Measurements from ENCODE around the gene C5AR2.
"Not testable (repeated sequence)": the region's sequence is repeated elsewhere in the genome, so short reads cannot be mapped to it uniquely, and the experiment has no call there.

The C5AR2 gene

DNA sequence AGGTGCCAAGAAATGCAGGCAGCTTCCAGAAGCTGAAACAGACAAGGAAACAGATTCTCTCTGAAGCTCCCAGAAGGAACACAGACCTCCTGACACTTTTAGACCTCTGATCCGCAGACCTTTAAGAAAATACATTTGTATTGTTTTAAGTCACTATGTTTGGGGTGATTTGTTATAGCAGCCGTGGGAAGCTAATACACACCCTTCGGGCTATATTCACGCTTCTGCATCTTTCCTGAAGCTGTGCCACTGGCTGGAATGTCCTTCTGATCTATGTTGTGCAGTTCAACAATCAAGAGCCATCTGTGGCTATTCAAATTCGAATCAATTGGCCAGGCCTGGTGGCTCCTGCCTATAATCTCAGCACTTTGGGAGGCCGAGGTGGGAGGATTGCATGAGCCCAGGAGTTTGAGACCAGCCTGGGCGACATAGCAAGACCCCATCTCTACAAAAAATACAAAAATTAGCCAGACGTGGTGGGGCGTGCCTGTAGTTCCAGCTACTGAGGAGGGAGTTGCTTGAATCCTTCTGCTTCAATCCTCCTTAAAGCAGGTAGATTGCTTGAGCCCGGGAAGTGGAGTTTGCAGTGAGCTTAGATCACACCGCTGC, 11.3 kb downstream of the C5AR2 start:
- Histone ChIP-seq H3K4me1 (ENCODE audit: insufficient read depth, low read length, severe bottlenecking) (peaks cover 8% of the 10 kb centered on the region), H3K27ac (ENCODE audit: low read depth, low read length, poor library complexity, severe bottlenecking) (no peak overlapping the region), H4K20me1 (ENCODE audit: insufficient read depth, low read length) (no peaks in the 10 kb centered on the region), H3K27me3 (ENCODE audit: insufficient read depth, low read length) (peaks cover 7% of the 10 kb centered on the region; the same call in 1 of the 2 replicates), H3K4me2 (ENCODE audit: low read length) (no peak overlapping the region), H2AFZ (ENCODE audit: low read length) (no peak overlapping the region), H3F3A (ENCODE audit: insufficient read depth, low read length) (no peaks in the 10 kb centered on the region), H3K9ac (ENCODE audit: low read length) (no peak overlapping the region), H3K9me3 (ENCODE audit: low read length) (no peaks in the 10 kb centered on the region), H3K4me3 (ENCODE audit: low read depth, low read length, poor library complexity, severe bottlenecking) (no peak overlapping the region), H3K9me2 (ENCODE audit: low read depth, low read length) (no peaks in the 10 kb centered on the region), H3K79me2 (ENCODE audit: insufficient read depth, low read length) (no peaks in the 10 kb centered on the region), H3K36me3 (ENCODE audit: insufficient read depth, low read length) (no peaks in the 10 kb centered on the region; the same call in 1 of the 2 replicates)
- TF ChIP-seq CTCF (IDR thresholded peaks at IDR 0.05; ENCODE audit: low read length), result no peak
- TF ChIP-seq EZH2 (IDR thresholded peaks at IDR 0.05; ENCODE audit: borderline replicate concordance, low read length), result no peak

GRCh38 chr19:47344425-47344824, 12.4 kb downstream of the C5AR2 start:
- no peak overlapping the region for H3K4me3 ChIP-seq (ENCODE audit: low read depth, low read length, poor library complexity, severe bottlenecking)
- no peak overlapping the region for H3K4me2 ChIP-seq (ENCODE audit: low read length)
- H3K9ac ChIP-seq (ENCODE audit: low read length), result no peak overlapping the region
- no peak overlapping the region for H3K27ac ChIP-seq (ENCODE audit: low read depth, low read length, poor library complexity, severe bottlenecking)
- no peaks in the 10 kb centered on the region for H3K79me2 ChIP-seq (ENCODE audit: insufficient read depth, low read length)
- peaks cover 7% of the 10 kb centered on the region; the same call in 1 of the 2 replicates for H3K27me3 ChIP-seq (ENCODE audit: insufficient read depth, low read length)
- no peaks in the 10 kb centered on the region for H3K9me2 ChIP-seq (ENCODE audit: low read depth, low read length)
- H4K20me1 ChIP-seq (ENCODE audit: insufficient read depth, low read length), result no peaks in the 10 kb centered on the region
- TF ChIP-seq CTCF (IDR thresholded peaks at IDR 0.05; ENCODE audit: low read length) (no peak), EZH2 (IDR thresholded peaks at IDR 0.05; ENCODE audit: borderline replicate concordance, low read length) (no peak)
- no peaks in the 10 kb centered on the region for H3F3A ChIP-seq (ENCODE audit: insufficient read depth, low read length)
- H3K9me3 ChIP-seq (ENCODE audit: low read length), result no peaks in the 10 kb centered on the region
- no peak overlapping the region for H2AFZ ChIP-seq (ENCODE audit: low read length)
- H3K4me1 ChIP-seq (ENCODE audit: insufficient read depth, low read length, severe bottlenecking), result peaks cover 14% of the 10 kb centered on the region
- H3K36me3 ChIP-seq (ENCODE audit: insufficient read depth, low read length), result no peaks in the 10 kb centered on the region; the same call in 1 of the 2 replicates

- not testable (repeated sequence) for H3K4me2 ChIP-seq (ENCODE audit: low read length); H3K36me3 ChIP-seq (ENCODE audit: insufficient read depth, low read length); H3K4me3 ChIP-seq (ENCODE audit: low read depth, low read length, poor library complexity, severe bottlenecking); H3K27me3 ChIP-seq (ENCODE audit: insufficient read depth, low read length); H3K9me3 ChIP-seq (ENCODE audit: low read length); H4K20me1 ChIP-seq (ENCODE audit: insufficient read depth, low read length); H2AFZ ChIP-seq (ENCODE audit: low read length); H3K27ac ChIP-seq (ENCODE audit: low read depth, low read length, poor library complexity, severe bottlenecking); H3K9ac ChIP-seq (ENCODE audit: low read length); H3F3A ChIP-seq (ENCODE audit: insufficient read depth, low read length); H3K9me2 ChIP-seq (ENCODE audit: low read depth, low read length)
- Histone ChIP-seq H3K4me1 (ENCODE audit: insufficient read depth, low read length, severe bottlenecking) (peaks cover 28% of the 10 kb centered on the region), H3K79me2 (ENCODE audit: insufficient read depth, low read length) (peaks cover 10% of the 10 kb centered on the region)
These were observed 14.0 kb downstream of the C5AR2 start for GRCh38 chr19:47346024-47346423.

Measured in OCI-LY1 (cell line).